SK-N-SH treated with all-trans-retinoic acid at 6 μM for 48 hours (cell line): Measurements from ENCODE around the gene MMP17.
"Not testable (repeated sequence)": the region's sequence is repeated elsewhere in the genome, so short reads cannot be mapped to it uniquely, and the experiment has no call there.

Experiments used
- ATAC-seq: fragments of 200-7000 bp; cut with Tn5 transposase; 3 replicates; pipeline ENCODE4 v1.9.1; 2020; ENCODE audit warnings: mild to moderate bottlenecking, moderate library complexity
- ARNTL ChIP-seq: fragments of 450-650 bp; formaldehyde crosslinking; IDR thresholded peaks from 2 replicates; pipeline ENCODE4 v1.5.0; 2020; ENCODE audit warnings: low read depth, mild to moderate bottlenecking, moderate library complexity, borderline replicate concordance
- BACH2 ChIP-seq: fragments of 250-450 bp; sonication (Bioruptor Pico); IDR thresholded peaks from 2 replicates; pipeline ENCODE4 v1.9.0; 2021; ENCODE audit warnings: mild to moderate bottlenecking, borderline replicate concordance
- CREB5 ChIP-seq: fragments of 250-450 bp; sonication (Bioruptor Pico); IDR thresholded peaks from 2 replicates; pipeline ENCODE4 v1.5.1; 2020; ENCODE audit warnings: low read depth, mild to moderate bottlenecking, moderate library complexity
- CSDC2 ChIP-seq: fragments of 250-450 bp; sonication (Bioruptor Pico); IDR thresholded peaks from 2 replicates; pipeline ENCODE4 v1.5.0; 2020; ENCODE audit warnings: mild to moderate bottlenecking, moderate library complexity
- CSRNP3 ChIP-seq: fragments of 250-450 bp; sonication (Bioruptor Pico); IDR thresholded peaks from 2 replicates; pipeline ENCODE4 v1.5.1; 2021; ENCODE audit warnings: mild to moderate bottlenecking, moderate library complexity
- ESRRG ChIP-seq: fragments of 250-450 bp; sonication (Bioruptor Pico); IDR thresholded peaks from 2 replicates; pipeline ENCODE4 v1.6.1; 2021; ENCODE audit warnings: mild to moderate bottlenecking
- ISL1 ChIP-seq: fragments of 250-450 bp; sonication (Bioruptor Pico); IDR thresholded peaks from 2 replicates; pipeline ENCODE4 v2.1.2; 2022; ENCODE audit warnings: mild to moderate bottlenecking, moderate library complexity
- OSR1 ChIP-seq: fragments of 250-450 bp; sonication (Bioruptor Pico); IDR thresholded peaks from 2 replicates; pipeline ENCODE4 v1.8.0; 2022; ENCODE audit warnings: moderate library complexity, mild to moderate bottlenecking, inconsistent platforms
- PPARA ChIP-seq: fragments of 250-450 bp; sonication (Bioruptor Pico); IDR thresholded peaks from 2 replicates; pipeline ENCODE4 v1.5.0; 2020; ENCODE audit warnings: mild to moderate bottlenecking, borderline replicate concordance
- SNAI2 ChIP-seq: fragments of 250-450 bp; sonication (Bioruptor Pico); IDR thresholded peaks from 2 replicates; pipeline ENCODE4 v1.5.0; 2020; ENCODE audit warnings: mild to moderate bottlenecking, moderate library complexity
- TCF4 ChIP-seq: fragments of 250-450 bp; sonication (Bioruptor Pico); IDR thresholded peaks from 2 replicates; pipeline ENCODE4 v1.8.0; 2021; ENCODE audit warnings: mild to moderate bottlenecking, moderate library complexity, borderline replicate concordance
- TOX ChIP-seq: fragments of 250-450 bp; sonication (Bioruptor Pico); IDR thresholded peaks from 2 replicates; pipeline ENCODE4 v1.8.0; 2021; ENCODE audit warnings: mild to moderate bottlenecking, moderate library complexity, borderline replicate concordance
- ZFP3 ChIP-seq: fragments of 250-450 bp; sonication (Bioruptor Pico); IDR thresholded peaks from 2 replicates; pipeline ENCODE4 v1.5.0; 2020; ENCODE audit warnings: mild to moderate bottlenecking, moderate library complexity
- ZNF565 ChIP-seq: fragments of 450-650 bp; formaldehyde crosslinking; conservative IDR thresholded peaks from 2 replicates; pipeline ENCODE4 v1.5.0; 2020; ENCODE audit warnings: low read depth, mild to moderate bottlenecking, moderate library complexity
- ZNF70 ChIP-seq: fragments of 450-650 bp; formaldehyde crosslinking; IDR thresholded peaks from 2 replicates; pipeline ENCODE4 v1.5.0; 2020; ENCODE audit warnings: mild to moderate bottlenecking, moderate library complexity
- TF ChIP-seq, protein P1 (sequence below): fragments of 250-450 bp; sonication (Bioruptor Pico); IDR thresholded peaks from 2 replicates; pipeline ENCODE4 v1.5.0; 2020; ENCODE audit warnings: mild to moderate bottlenecking, moderate library complexity

Gene MMP17

DNA sequence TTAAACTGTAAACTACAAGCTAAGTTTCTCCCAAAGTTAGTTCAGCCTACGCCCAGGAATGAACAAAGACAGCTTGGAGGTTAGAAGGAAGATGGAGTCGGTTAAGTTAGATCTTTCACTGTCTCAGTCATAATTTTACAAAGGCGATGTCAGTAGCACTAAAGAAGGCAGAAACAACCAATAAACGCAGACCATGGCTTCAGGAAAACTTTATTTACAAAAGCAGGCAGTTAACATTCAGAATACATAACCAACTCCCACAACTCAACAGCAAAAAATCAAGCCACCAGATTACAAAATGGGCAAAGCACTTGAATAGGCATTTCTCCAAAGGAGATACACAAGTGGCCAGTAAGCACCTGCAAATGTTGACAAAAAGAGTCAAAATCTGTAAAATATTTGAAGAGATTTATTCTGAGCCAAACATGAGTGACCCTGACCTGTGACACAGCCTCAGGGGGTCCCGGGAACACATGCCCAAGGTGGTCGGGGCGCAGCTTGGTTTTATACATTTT, 57.4 kb downstream of the MMP17 start:
- TF ChIP-seq ZNF70 (CRISPR knock-in tag) (no peak), ZNF565 (CRISPR knock-in tag) (no peak), CSDC2 (CRISPR knock-in tag) (no peak), ZFP3 (CRISPR knock-in tag) (no peak), TOX (no peak), CREB5 (CRISPR knock-in tag) (no peak), ESRRG (CRISPR knock-in tag) (no peak), PPARA (CRISPR knock-in tag) (no peak), SNAI2 (no peak), ARNTL (CRISPR knock-in tag) (no peak), BACH2 (CRISPR knock-in tag) (no peak)
- TF ChIP-seq, protein P1, sequence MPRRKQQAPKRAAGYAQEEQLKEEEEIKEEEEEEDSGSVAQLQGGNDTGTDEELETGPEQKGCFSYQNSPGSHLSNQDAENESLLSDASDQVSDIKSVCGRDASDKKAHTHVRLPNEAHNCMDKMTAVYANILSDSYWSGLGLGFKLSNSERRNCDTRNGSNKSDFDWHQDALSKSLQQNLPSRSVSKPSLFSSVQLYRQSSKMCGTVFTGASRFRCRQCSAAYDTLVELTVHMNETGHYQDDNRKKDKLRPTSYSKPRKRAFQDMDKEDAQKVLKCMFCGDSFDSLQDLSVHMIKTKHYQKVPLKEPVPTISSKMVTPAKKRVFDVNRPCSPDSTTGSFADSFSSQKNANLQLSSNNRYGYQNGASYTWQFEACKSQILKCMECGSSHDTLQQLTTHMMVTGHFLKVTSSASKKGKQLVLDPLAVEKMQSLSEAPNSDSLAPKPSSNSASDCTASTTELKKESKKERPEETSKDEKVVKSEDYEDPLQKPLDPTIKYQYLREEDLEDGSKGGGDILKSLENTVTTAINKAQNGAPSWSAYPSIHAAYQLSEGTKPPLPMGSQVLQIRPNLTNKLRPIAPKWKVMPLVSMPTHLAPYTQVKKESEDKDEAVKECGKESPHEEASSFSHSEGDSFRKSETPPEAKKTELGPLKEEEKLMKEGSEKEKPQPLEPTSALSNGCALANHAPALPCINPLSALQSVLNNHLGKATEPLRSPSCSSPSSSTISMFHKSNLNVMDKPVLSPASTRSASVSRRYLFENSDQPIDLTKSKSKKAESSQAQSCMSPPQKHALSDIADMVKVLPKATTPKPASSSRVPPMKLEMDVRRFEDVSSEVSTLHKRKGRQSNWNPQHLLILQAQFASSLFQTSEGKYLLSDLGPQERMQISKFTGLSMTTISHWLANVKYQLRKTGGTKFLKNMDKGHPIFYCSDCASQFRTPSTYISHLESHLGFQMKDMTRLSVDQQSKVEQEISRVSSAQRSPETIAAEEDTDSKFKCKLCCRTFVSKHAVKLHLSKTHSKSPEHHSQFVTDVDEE (CRISPR knock-in tag), result no peak
- TF ChIP-seq, all 23 proteins: peak for 0
- ATAC-seq, result no peak

- not testable (repeated sequence) for ATAC-seq
These were observed 63.5 kb downstream of the MMP17 start for GRCh38 chr12:131891722-131892121.

- ATAC-seq, result no peak
- no peak for TF ChIP-seq CREB5 (CRISPR knock-in tag)
- TF ChIP-seq, protein P1 (CRISPR knock-in tag), result no peak
- no peak for TF ChIP-seq OSR1 (CRISPR knock-in tag)
- no peak for TF ChIP-seq ISL1 (CRISPR knock-in tag)
These were observed 64.8 kb downstream of the MMP17 start for GRCh38 chr12:131892711-131893604.

DNA sequence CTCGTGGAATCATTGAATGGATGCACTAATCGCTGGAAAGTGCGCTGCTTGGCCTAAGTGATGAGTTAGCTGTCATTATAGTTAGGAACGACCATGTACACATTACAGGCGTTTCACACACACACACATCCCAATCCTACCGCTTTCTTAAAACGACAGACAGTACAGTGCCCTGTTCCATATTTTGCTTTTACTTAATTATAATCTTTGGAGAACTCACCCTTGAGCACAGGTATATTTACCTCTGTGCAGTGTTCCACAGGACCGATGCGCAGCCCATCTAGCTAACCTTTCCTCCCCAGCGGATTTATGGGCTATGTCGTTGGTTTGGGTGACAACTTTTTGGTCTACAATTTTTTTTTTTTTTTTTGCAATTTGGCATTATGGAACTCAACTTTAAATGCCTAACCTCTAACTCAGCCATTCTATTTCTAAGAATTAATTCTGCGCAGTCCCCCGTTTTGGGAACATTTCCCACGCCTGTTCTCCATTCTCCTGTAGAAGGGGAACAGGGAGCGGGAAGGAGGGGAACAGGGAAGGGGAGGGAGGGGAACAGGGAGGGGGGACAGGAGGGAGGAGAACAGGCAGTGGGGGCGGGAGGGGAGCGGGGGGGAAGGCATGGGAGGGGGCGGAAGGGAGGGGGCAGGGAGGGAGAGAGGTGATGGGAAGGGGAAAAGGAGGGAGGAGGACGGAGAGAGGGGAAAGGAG, 65.6 kb downstream of the MMP17 start:
- peak; percentile 1; the same call in 2 of the 3 replicates for ATAC-seq
- TF ChIP-seq SNAI2 (no peak), ZNF70 (CRISPR knock-in tag) (no peak), CREB5 (CRISPR knock-in tag) (no peak), CSRNP3 (CRISPR knock-in tag) (no peak), TCF4 (CRISPR knock-in tag) (no peak), BACH2 (CRISPR knock-in tag) (no peak), ARNTL (CRISPR knock-in tag) (no peak)
- TF ChIP-seq, protein P1 (CRISPR knock-in tag), result no peak
- TF ChIP-seq, all 23 proteins: peak for 0
